Activated naive CD4-positive, alpha-beta T cell treated with anti-CD3 and anti-CD28 coated beads, Interleukin-2, amount 50 U/mL, for 24 hours (primary cell): Measurements from ENCODE around the gene PRICKLE3.
"Not testable (repeated sequence)": the region's sequence is repeated elsewhere in the genome, so short reads cannot be mapped to it uniquely, and the experiment has no call there.

Experiments used
- H3K27ac Mint-ChIP-seq: one replicate; pipeline ENCODE4 v1.8.0; 2021; ENCODE audit warnings: mild to moderate bottlenecking, mixed read lengths
- H3K27me3 Mint-ChIP-seq: one replicate; pipeline ENCODE4 v1.8.0; 2021; ENCODE audit warnings: mixed read lengths
- H3K36me3 Mint-ChIP-seq: one replicate; pipeline ENCODE4 v1.8.0; 2021; ENCODE audit warnings: mixed read lengths
- H3K4me1 Mint-ChIP-seq: one replicate; pipeline ENCODE4 v1.8.0; 2021; ENCODE audit warnings: mixed read lengths
- H3K4me3 Mint-ChIP-seq: one replicate; pipeline ENCODE4 v1.8.0; 2021; ENCODE audit warnings: mild to moderate bottlenecking, mixed read lengths
- H3K9me3 Mint-ChIP-seq: one replicate; pipeline ENCODE4 v1.8.0; 2021; ENCODE audit warnings: mixed read lengths

Gene PRICKLE3

DNA sequence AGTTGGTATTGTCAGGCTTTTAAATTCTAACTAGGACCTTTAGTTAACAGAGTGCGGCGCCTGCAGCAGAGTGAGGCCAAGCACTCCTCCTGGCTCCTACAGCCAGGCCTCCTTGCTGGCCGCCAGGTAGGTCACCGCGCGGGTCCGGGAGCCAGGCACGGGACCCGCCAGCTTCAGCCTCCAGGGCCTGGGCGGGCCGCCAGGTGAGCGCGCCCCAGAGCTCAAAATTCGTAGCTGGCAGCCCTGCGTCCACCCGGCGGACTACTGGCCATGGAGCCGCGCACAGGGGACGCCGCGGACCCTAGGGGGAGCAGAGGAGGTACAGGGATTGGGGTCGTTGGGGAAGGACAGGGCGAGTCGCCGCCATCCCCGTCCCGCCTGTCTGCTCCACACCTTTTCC, 23.6 kb downstream of the PRICKLE3 start, which contains the start of gene MAGIX:
MAGIX (plus strand) TSS at position 139 of the 400 bp plus-strand sequence; CDS start at position 271, 132 bp downstream.
- no peaks in the 10 kb centered on the region for H3K36me3 Mint-ChIP-seq

DNA sequence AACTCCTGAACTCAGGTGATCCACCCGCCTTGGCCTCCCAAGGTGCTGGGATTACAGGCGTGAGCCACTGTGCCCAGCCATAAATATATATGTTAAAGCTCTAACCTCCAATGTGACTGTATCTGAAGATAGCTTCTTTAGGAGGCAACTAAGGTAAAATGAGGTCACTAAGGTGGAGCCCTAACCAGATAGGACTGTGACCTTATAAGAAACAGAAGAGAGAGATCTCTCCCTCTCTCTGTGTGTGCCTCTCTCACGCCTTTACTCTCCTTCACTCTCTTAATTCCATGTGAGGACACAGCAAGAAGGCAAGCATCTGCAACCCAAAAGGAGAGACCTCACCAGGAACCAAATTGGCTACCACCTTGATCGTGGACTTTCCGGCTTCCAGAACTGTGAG, 24.5 kb downstream of the PRICKLE3 start:
- no peaks in the 10 kb centered on the region for H3K36me3 Mint-ChIP-seq
- H3K9me3 Mint-ChIP-seq, result no peaks in the 10 kb centered on the region
- H3K4me3 Mint-ChIP-seq, result no peak overlapping the region
- no peak overlapping the region for H3K27ac Mint-ChIP-seq
- H3K27me3 Mint-ChIP-seq, result no peaks in the 10 kb centered on the region
- H3K4me1 Mint-ChIP-seq, result peaks cover 19% of the 10 kb centered on the region

More for the DNA sequence above, 23.6 kb downstream of the PRICKLE3 start, which contains the start of gene MAGIX:
- H3K27me3 Mint-ChIP-seq, result no peaks in the 10 kb centered on the region
- H3K4me1 Mint-ChIP-seq, result peaks cover 25% of the 10 kb centered on the region
- H3K27ac Mint-ChIP-seq, result no peak within 1 kb of the TSS
- no peaks in the 10 kb centered on the region for H3K9me3 Mint-ChIP-seq
- H3K4me3 Mint-ChIP-seq, result peak within 1 kb of the TSS; percentile 74

DNA sequence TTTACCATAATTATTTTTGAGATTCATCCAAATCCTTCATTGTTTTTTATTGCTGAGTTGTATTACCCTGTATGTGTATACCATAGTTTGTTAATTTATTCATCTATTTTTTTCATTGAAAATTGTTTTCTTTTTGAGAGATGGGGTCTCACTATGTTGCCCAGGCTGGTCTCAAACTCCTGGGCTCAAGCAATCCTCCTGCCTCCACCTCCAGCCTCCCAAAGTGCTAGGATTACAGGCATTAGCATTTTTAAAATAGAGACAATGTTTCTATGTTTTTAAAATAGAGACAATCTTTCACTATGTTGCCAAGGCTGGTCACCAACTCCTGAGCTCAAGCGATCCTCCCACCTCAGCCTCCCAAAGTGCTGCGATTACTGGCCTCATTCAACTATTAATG, 25.3 kb downstream of the PRICKLE3 start:
- no peaks in the 10 kb centered on the region for H3K9me3 Mint-ChIP-seq
- H3K27me3 Mint-ChIP-seq, result no peaks in the 10 kb centered on the region
- no peak overlapping the region for H3K4me3 Mint-ChIP-seq
- no peak overlapping the region for H3K27ac Mint-ChIP-seq
- H3K36me3 Mint-ChIP-seq, result no peaks in the 10 kb centered on the region
- H3K4me1 Mint-ChIP-seq, result peaks cover 18% of the 10 kb centered on the region

DNA sequence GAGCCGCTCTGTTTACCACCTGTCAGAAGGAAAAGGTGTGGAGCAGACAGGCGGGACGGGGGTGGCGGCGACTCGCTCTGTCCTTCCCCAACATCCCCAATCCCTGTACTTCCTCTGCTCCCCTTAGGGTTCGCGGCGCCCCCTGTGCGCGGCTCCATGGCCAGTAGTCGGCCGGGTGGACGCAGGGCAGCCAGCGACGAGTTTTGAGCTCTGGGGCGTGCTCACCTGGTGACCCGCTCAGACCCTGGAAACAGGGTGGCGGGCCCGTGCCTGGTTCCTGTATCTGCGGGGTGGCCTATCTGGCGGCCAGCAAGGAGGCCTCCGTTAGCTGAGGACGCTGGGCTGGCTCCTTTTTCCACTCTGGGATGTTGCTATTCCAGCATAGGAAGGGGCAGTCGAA, 29.0 kb downstream of the PRICKLE3 start:
- H3K4me3 Mint-ChIP-seq, result peak overlapping the region; percentile 47
- H3K27ac Mint-ChIP-seq, result no peak overlapping the region

DNA sequence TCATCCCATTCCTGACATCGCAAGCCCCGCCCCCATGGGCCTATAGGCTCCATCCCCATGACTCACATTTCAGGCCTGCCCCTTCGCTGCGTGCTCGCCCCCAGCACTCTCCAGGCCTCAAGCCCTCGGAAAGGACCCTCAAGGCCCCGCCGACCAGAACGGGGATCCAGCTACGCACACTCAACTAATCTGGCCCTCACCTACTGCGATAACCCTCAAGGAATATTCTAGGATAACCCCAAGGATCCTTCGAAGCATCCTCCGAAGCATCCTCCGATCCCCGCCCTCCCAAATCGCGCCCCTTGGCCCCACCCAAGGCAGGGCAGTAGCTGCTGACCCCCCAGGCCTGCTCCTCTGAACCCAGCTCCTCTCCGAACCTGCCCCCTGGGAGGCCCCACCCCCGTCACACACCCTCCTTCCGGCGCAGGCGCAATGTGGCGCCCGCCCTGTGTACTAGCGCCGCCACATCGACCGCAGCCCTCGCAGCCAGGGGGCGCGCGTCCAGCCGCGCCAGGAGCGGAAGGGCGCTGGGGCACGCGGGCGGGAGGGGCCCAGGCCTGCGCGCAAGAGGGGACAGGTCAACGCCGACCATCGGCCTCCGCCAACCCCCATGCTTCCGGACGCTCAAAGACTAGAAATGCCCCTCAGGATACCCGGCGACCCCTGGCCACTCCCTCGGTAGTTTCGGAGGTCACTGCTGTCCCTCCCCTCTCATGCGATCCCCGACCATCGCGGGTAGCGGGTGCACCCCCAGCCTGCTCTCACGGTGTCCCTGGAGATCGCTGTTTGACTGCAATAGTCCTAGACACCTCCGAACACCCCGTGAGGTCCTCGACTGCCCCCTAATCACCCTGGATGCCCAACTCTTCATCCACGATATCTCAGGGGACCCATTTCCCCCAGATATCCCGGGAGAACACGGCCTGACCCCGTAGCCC, 30.0 kb downstream of the PRICKLE3 start:
- Mint-ChIP-seq H3K4me3 (peak overlapping the region; percentile 94), H3K9me3 (no peaks in the 10 kb centered on the region), H3K36me3 (no peaks in the 10 kb centered on the region), H3K4me1 (peaks cover 18% of the 10 kb centered on the region), H3K27ac (peak overlapping the region; percentile 94), H3K27me3 (no peaks in the 10 kb centered on the region)

More for the DNA sequence above, 29.0 kb downstream of the PRICKLE3 start:
- Mint-ChIP-seq H3K4me1 (peaks cover 18% of the 10 kb centered on the region), H3K27me3 (no peaks in the 10 kb centered on the region), H3K36me3 (no peaks in the 10 kb centered on the region), H3K9me3 (no peaks in the 10 kb centered on the region)

DNA sequence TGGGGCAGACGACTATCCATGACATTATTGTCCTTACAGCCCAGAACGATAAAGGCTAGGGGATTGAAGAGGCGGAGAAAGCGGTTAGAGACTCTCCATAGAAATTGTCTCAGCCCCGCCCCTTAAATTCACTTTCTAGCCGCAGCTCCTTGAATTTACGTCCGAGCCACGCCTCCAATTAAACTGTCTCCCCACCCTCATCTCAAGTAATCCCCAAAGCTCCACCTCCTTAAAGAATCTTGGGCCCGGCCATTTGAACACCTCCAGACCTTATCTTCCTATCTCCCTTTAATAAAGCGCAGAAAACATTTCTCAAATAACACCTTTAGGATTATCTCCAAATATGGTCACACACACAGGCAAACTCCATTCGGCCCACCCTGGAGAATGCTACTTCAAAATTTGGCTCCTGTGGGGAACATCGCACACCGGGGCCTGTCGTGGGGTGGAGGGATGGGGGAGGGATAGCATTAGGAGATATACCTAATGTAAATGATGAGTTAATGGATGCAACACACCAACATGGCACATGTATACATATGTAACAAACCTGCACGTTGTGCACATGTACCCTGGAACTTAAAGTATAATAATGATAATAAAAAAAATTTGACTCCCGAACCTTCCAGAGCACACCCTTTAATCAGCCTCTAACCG, 30.8 kb downstream of the PRICKLE3 start:
- Mint-ChIP-seq H3K27me3 (no peaks in the 10 kb centered on the region), H3K9me3 (no peaks in the 10 kb centered on the region), H3K4me1 (peaks cover 21% of the 10 kb centered on the region), H3K36me3 (no peaks in the 10 kb centered on the region), H3K27ac (peak overlapping the region; percentile 94), H3K4me3 (peak overlapping the region; percentile 94)

DNA sequence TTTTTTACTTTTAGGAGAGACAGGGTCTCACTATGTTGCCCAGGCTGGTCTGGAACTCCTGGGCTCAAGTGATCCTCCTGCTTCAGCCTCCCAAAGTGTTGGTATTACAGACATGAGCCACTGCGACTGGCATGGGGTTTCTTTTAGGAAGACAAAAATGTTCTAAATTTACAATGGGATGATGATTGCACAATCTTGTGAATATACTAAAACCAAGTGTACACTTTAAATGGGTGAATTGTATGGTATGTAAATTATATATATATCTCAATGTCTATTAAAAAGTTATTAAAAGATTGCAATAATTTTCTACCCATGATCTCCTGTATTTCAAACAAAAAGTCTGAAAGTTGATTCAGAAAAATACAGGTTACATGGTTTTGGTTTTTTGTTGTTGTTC, 32.7 kb downstream of the PRICKLE3 start:
- H3K4me1 Mint-ChIP-seq, result peaks cover 21% of the 10 kb centered on the region
- no peaks in the 10 kb centered on the region for H3K36me3 Mint-ChIP-seq
- H3K27me3 Mint-ChIP-seq, result no peaks in the 10 kb centered on the region
- no peaks in the 10 kb centered on the region for H3K9me3 Mint-ChIP-seq
- H3K4me3 Mint-ChIP-seq, result no peak overlapping the region
- no peak overlapping the region for H3K27ac Mint-ChIP-seq

DNA sequence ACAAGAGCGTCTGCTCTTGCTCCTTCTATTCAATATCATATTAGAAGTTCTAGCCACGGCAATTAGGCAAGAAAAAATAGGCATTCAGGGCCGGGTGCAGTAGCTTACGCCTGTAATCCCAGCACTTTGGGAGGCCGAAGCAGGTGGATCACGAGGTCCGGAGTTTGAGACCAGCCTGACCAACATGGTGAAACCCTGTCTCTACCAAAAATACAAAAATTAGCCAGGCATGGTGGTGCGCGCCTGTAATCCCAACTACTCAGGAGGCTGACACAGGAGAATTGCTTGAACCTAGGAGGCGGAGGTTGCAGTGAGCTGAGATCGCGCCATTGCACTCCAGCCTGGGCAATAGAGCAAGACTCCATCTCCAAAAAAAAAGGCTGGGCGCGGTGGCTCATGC, 36.9 kb downstream of the PRICKLE3 start:
- not testable (repeated sequence) for H3K27ac Mint-ChIP-seq, H3K27me3 Mint-ChIP-seq, H3K4me1 Mint-ChIP-seq, H3K9me3 Mint-ChIP-seq, H3K4me3 Mint-ChIP-seq, H3K36me3 Mint-ChIP-seq

DNA sequence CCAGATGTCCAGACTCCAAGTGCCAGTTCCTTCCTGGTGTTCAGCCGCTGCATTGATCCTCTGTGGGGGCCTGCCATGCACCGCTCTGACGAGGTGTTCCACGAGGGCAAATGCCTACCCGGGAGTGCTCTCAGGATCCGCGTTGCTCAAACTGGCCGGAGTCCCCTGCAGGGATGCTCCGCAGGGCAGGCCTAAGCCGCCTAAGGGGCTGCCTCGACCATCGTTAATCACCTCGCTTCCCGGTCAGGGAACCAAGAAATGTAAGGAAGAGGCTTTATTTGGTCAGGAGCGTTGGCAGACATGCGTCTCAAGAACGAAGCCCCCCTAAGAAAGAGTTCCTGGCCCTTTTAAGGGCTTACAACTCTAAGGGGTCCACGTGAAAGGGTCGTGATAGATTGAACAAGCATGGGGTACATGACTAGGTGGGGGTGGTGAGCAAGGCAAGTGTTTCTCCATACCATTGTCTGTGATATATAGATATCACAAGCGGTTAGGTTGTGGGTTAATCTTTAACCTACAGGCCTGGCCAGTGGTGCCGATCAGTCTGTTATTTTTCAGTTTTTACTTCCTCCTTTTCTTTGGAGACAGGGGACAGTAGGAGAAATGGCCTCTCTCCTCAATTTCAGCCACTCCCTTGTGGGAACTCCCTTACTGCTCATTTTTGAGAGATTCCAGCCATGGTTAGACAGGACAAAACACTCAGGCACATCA, 37.6 kb downstream of the PRICKLE3 start:
- not testable (repeated sequence) for H3K36me3 Mint-ChIP-seq, H3K9me3 Mint-ChIP-seq, H3K27me3 Mint-ChIP-seq, H3K27ac Mint-ChIP-seq, H3K4me1 Mint-ChIP-seq, H3K4me3 Mint-ChIP-seq

DNA sequence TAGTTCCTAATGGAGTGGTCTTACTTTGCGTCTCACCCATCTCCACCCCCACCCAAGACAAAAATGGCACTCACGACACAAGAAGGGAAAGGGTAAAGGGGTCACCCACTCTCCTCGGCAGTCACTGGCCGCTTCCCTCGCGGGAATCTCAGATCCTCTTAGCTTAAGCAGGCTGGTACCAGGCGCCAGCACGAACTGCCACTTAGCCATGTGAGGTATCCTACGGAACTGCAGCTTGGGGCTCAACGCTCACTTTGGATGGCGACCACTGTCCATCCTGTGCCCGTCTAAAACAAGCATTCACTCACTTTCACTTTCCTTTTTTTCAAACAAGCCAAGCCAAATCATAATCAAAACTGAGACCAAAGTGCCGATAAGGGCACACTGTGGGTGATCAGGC, 38.2 kb downstream of the PRICKLE3 start:
- H3K9me3 Mint-ChIP-seq, result no peaks in the 10 kb centered on the region
- H3K4me1 Mint-ChIP-seq, result peaks cover 3% of the 10 kb centered on the region

DNA sequence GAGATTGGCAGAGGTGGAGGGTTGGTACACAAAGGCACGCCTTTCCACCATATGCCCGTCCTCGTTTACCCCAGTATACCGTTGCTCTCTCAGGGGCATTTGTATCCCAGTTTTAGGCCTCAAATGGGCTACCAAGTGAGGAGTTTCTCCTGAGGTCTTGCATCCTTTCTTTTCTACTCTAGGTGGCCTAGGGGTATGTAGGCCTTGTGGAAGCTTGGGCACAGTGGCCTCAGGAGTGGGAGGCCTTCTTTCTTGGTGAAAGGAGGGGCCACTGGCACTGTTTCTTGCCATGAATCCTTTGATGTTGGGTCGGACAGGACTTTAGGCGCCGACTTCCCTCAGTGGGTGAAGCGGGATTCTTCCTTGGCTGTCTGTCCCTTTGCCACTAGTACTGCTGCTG, 38.9 kb downstream of the PRICKLE3 start:
- Mint-ChIP-seq H3K9me3 (no peaks in the 10 kb centered on the region), H3K4me1 (peaks cover 3% of the 10 kb centered on the region), H3K4me3 (no peak overlapping the region), H3K27me3 (no peaks in the 10 kb centered on the region), H3K27ac (no peak overlapping the region), H3K36me3 (peaks cover 1% of the 10 kb centered on the region)

More for the DNA sequence above, 38.2 kb downstream of the PRICKLE3 start:
- Mint-ChIP-seq H3K36me3 (peaks cover 1% of the 10 kb centered on the region), H3K27ac (no peak overlapping the region), H3K27me3 (no peaks in the 10 kb centered on the region), H3K4me3 (no peak overlapping the region)

DNA sequence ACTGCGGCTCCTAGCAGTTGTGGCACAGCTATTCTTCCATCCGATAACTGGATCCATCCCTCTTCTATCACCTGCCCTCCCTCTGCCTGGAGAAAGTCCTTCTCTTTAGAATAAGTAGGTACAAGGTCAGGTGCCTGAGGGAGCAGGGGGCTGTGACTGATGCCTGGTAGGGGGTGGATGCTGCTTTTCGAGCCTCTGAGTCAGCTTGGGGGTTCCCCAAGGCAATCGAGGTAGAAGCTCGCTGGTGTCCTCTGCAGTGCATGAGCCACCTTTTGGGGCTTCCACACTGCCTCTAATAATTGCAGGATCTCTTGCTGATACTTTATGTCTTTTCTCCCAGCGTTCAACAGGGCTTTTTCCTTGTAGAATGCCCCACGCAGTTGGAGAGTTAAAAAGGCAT, 43.0 kb downstream of the PRICKLE3 start:
- H3K27ac Mint-ChIP-seq, H3K36me3 Mint-ChIP-seq, H3K9me3 Mint-ChIP-seq, H3K4me1 Mint-ChIP-seq, H3K27me3 Mint-ChIP-seq, H3K4me3 Mint-ChIP-seq: not testable (repeated sequence)

DNA sequence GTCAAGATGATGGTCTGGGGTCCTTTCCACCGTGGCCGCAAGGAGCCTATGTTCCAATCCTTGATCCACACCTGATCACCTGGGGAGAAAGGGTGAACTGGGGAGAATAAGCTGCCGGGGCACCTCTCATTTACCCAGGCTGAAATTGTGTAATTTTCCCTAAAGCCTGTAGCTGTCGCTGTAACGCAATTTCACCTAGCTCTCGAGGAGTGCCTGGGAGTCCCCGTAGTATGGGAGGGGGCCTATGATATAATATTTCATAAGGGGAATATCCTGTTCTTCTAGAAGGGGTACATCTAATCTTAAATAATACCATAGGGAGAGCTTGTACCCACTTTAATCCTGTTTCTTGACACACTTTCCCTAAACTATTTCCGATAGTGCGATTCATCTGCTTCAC, 43.9 kb downstream of the PRICKLE3 start:
- H3K4me3 Mint-ChIP-seq, H3K4me1 Mint-ChIP-seq, H3K36me3 Mint-ChIP-seq, H3K9me3 Mint-ChIP-seq, H3K27ac Mint-ChIP-seq, H3K27me3 Mint-ChIP-seq: not testable (repeated sequence)

DNA sequence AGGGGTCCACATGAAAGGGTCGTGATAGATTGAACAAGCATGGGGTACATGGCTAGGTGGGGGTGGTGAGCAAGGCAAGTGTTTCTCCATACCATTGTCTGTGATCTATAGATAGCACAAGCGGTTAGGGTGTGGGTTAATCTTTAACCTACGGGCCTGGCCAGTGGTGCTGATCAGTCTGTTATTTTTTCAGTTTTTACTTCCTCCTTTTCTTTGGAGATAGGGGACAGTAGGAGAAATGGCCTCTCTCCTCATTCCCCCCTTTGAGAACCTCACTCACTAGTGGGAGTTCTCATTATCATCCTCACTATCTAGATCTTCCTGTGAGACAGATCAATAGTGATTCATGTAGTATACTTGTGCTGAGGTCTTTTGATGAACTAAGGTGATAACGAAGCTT, 46.5 kb downstream of the PRICKLE3 start:
- no peak overlapping the region for H3K27ac Mint-ChIP-seq
- no peaks in the 10 kb centered on the region for H3K9me3 Mint-ChIP-seq
- no peak overlapping the region for H3K4me3 Mint-ChIP-seq
- H3K27me3 Mint-ChIP-seq, result no peaks in the 10 kb centered on the region
- no peaks in the 10 kb centered on the region for H3K36me3 Mint-ChIP-seq
- no peaks in the 10 kb centered on the region for H3K4me1 Mint-ChIP-seq

DNA sequence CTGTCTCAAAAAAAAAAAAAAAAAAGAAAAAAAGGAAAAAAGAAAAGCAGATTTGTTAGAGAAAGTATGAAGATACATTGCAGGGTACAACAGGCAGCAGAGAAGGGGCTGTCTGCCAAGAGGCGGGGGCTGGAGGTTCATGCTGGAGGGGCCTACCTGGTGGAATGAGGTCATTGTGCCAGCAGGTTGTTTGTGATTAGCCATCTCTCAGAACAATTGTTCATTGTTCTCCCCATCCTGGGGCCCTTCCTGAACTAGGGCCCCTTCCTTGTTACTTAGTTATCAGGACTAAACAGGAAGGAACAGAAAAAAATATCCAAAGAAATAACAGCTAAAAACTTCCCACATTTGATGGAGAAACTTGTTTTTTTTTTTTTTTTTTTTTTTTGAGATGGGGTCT, 48.7 kb downstream of the PRICKLE3 start:
- H3K4me3 Mint-ChIP-seq, result no peak overlapping the region
- H3K36me3 Mint-ChIP-seq, result no peaks in the 10 kb centered on the region
- no peaks in the 10 kb centered on the region for H3K9me3 Mint-ChIP-seq
- no peaks in the 10 kb centered on the region for H3K27me3 Mint-ChIP-seq
- no peaks in the 10 kb centered on the region for H3K4me1 Mint-ChIP-seq
- no peak overlapping the region for H3K27ac Mint-ChIP-seq

DNA sequence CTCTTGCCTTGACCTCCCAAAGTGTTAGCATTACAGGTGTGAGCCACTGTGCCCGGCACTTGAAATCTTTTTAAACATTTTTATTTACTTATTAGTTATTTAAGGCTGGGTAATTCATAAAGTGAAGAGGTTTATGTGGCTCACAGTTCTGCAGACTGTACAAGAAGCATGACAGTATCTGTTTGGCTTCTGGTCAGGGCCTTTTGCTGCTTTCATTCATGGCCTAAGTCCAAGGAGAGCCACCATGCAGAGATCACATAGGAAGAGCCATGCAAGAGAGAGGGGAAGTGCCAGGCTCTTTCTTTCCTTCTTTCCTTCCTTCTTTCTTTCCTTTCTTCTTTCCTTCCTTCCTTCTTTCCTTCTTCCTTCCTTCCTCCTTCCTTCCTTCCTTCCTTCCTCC, 52.4 kb downstream of the PRICKLE3 start:
- Mint-ChIP-seq H3K4me1 (no peaks in the 10 kb centered on the region), H3K27ac (no peak overlapping the region), H3K9me3 (no peaks in the 10 kb centered on the region), H3K27me3 (no peaks in the 10 kb centered on the region), H3K4me3 (no peak overlapping the region), H3K36me3 (no peaks in the 10 kb centered on the region)
